Measurements from ENCODE around the gene FOXD4L1.
"Not testable (repeated sequence)": the region's sequence is repeated elsewhere in the genome, so short reads cannot be mapped to it uniquely, and the experiment has no call there.

FOXD4L1 gene

GRCh38 chr2:113498365-113498764, at the start of gene FOXD4L1:
Gene FOXD4L1 (plus strand): TSS chr2:113498665. CDS start chr2:113499257, 592 bp downstream.
- DNase-seq (ENCODE audit: low spot score): not testable (repeated sequence)

DNA sequence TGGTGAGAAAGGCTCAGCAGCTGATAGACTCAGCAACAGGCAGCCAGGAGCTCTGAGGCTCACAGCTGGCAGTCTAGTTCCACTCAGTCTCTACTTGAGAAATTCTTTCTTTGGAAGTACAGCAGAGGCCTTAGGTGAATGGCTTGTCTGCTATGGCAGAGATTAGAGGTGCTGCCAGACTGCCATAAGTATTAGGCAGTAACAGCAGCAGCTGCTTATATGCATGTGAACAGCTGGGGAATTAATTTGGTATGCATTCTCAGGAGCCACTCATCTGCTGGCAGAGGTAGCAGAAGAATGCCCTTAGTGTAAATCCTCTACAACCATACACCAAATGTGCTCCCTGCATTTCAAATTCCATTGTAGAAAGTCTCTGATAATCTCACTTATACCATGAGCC, 32.7 kb upstream of the FOXD4L1 start:
- not testable (repeated sequence) for DNase-seq (ENCODE audit: low spot score)

DNA sequence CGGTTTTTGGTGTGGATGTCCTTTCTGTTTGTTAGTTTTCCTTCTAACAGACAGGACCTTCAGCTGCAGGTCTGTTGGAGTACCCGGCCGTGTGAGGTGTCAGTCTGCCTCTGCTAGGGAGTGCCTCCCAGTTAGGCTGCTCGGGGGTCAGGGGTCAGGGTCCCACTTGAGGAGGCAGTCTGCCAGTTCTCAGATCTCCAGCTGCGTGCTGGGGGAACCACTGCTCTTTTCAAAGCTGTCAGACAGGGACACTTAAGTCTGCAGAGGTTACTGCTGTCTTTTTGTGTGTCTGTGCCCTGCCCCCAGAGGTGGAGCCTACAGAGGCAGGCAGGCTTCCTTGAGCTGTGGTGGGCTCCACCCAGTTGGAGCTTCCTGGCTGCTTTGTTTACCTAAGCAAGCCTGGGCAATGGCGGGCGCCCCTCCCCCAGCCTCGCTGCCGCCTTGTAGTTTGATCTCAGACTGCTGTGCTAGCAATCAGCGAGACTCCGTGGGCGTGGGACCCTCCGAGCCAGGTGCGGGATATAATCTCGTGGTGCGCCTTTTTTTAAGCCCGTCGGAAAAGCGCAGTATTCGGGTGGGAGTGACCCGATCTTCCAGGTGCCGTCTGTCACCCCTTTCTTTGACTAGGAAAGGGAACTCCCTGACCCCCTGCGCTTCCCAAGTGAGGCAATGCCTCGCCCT, 21.6 kb upstream of the FOXD4L1 start:
- DNase-seq (ENCODE audit: low spot score): not testable (repeated sequence)

GRCh38 chr2:113496527-113496926, 1.9 kb upstream of the FOXD4L1 start:
- not testable (repeated sequence) for DNase-seq (ENCODE audit: low spot score)

DNA sequence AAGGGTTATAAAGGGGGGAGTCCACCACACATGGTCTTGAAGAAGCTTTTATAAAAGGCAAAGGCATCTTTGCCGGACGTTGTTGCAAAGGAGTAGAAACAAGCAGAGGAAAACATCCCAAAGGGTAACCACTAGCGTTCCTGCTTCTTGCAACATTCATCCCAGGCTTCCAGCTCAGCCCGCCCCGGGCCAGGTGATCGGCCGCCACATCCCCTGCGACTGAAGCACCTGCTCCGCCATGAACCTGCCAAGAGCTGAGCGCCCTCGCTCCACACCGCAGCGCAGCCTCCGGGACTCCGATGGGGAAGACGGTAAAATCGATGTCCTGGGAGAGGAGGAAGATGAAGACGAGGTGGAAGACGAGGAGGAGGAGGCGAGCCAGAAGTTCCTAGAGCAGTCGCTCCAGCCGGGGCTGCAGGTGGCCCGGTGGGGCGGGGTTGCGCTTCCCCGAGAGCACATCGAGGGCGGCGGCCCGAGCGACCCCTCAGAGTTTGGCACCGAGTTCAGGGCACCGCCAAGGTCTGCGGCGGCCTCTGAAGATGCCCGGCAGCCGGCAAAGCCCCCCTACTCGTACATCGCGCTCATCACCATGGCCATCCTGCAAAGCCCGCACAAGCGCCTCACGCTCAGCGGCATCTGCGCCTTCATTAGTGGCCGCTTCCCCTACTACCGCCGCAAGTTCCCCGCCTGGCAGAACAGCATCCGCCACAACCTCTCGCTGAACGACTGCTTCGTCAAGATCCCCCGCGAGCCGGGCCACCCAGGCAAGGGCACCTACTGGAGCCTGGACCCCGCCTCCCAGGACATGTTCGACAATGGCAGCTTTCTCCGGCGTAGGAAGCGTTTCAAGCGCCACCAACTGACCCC, 787 bp downstream of the FOXD4L1 start:
- DNase-seq (ENCODE audit: low spot score): not testable (repeated sequence)

GRCh38 chr2:113499886-113500722, 1.6 kb downstream of the FOXD4L1 start:
- not testable (repeated sequence) for DNase-seq (ENCODE audit: low spot score)

DNA sequence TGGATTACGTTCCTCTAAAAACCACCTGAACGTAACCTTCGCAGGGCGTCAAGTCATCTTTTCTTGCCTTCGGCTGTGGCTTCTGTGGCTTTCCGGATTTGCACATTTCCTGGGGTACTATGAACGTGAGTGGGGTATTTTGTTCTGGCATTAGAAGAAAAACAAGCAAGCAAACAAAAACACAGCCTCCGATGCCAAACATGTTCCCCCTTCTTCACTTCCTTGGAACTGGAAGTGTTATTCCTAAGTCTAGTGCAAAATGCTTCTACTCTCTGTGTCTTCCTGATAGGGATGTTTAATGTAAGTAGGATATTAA, 2.2 kb downstream of the FOXD4L1 start:
- DNase-seq (ENCODE audit: low spot score): peak; percentile 24

- not testable (repeated sequence) for DNase-seq (ENCODE audit: low spot score)
Measured at GRCh38 chr2:113502216-113503093, 4.0 kb downstream of the FOXD4L1 start.

DNA sequence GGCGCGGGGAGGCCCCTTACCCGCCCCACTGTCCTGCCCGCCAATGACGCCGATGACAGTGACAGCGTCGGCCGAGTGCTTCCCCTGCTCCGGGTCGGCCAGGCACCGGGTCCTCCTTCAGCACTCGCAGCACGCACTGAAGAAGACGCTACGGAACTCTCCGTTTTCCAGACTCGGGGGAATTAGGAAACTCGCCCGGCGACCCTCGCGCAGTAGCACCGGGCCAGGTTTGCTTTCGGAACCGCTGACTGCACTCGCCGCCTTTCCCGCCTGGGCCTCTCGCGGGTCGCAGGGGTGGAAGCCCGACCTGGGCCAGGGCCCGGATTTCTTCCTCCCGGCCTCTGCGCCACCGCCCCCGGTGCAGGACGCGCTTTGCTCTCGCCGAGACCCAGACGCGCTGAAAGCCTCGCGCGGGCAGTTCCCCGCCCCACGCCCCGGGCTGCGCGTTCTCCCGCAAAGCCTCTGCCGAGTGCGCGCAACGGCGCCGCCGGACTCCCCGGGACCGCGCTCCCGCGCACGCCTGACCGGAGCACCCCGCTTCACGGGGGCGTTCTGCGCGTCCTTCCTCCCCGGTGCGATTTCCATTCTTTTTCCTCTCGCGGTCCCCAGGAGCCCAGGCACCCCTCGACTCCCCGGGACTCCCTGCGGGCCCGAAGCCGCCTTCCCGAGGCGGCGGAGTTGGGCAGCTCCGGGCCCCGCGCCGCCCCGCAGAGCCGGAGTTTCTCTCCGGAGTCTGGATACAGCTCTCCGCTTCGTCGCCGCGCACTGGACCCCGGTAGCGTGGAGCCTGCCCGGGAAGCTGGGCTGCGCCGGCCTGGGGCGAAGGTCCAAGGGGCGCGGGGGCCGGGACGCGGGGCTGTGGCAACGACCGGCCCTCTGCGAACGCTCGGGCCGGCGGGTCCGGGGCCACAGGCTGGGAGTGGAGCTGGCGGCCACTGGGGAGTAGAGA, 4.9 kb downstream of the FOXD4L1 start:
- DNase-seq (ENCODE audit: low spot score): peak; percentile 14

DNA sequence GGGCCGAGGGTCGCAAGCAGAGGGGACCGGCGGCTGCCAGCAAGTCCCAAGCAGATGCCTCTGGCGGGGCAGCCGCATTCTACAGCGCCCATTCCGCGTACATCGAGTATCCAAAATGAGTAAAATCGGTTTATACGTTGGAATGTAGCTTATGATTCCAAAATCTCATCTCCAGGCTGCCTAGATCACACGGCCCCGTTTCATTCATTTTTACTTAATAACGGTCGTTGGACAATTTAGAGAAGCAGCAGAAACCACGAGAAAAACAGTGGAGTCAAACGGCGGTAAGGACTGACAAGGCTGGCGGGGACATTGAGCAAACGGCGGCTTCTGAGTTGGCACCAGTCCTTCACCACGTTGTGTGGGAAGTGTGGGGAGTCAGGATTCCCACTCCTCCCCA, 5.6 kb downstream of the FOXD4L1 start:
- DNase-seq (ENCODE audit: low spot score): not testable (repeated sequence)

GRCh38 chr2:113507394-113508140, 9.1 kb downstream of the FOXD4L1 start:
- not testable (repeated sequence) for DNase-seq (ENCODE audit: low spot score)

- not testable (repeated sequence) for DNase-seq (ENCODE audit: low spot score)
Measured at GRCh38 chr2:113508187-113508586, 9.7 kb downstream of the FOXD4L1 start.

DNA sequence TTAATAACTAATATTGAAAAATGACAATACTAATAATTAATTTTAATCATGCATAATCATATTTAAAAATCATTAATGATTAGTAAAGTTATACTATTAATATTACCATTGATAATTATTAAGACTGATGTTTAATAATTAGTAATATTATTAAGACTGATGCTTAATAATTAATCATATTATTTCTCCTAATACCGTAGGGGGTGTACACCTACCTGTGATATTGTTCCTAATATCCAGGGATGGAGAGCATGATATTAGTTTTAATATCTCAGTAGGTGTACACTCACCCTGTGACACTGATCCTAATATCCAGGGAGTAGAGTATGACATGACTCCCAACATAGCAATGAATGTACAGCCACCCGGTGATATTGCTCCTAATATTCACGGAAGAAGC, 12.4 kb downstream of the FOXD4L1 start:
- DNase-seq (ENCODE audit: low spot score): not testable (repeated sequence)

GRCh38 chr2:113511859-113512258, 13.4 kb downstream of the FOXD4L1 start:
- not testable (repeated sequence) for DNase-seq (ENCODE audit: low spot score)

- not testable (repeated sequence) for DNase-seq (ENCODE audit: low spot score)
Measured at GRCh38 chr2:113515457-113515856, 17.0 kb downstream of the FOXD4L1 start.

DNA sequence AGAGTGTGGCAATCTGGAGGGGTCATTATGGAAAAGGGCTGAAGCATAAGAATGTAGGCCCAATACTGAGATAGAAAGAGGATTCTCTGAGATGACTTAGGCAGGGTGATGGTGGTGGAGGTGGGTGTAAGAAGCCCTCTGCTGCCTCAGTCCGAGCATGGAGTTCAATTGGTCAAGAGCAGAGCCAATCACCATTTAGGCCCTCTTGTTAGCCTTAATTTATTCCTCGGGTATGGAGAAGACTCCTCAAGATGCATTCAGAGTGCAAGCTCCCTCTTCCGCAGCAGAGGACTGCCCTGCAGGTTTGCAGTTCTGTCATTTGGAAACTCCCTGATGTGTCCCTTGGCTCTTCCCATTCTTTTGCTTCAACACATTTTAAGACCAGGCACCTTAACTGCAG, 17.5 kb downstream of the FOXD4L1 start:
- not testable (repeated sequence) for DNase-seq (ENCODE audit: low spot score)

GRCh38 chr2:113517025-113517424, 18.6 kb downstream of the FOXD4L1 start:
- DNase-seq (ENCODE audit: low spot score): not testable (repeated sequence)

DNA sequence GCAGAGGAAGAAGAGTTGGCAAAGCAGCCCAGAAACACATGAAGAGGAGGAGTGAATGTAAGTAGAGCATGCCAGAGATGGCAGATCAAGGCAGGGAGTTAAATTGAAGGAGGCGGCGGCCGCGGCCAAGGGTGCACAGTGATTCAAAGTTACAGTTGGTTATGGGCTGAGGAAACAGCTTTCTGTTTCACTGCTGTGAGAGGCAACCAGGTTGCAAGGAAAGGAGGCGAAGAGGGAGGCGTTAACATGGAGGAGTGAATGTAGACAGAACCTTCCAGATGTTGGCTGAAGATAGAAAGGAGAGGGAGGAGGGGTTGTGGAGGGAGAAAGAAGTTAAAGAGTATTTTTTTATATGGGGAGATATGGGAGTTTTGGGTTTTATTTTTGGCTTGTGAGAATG, 22.4 kb downstream of the FOXD4L1 start:
- not testable (repeated sequence) for DNase-seq (ENCODE audit: low spot score)

DNA sequence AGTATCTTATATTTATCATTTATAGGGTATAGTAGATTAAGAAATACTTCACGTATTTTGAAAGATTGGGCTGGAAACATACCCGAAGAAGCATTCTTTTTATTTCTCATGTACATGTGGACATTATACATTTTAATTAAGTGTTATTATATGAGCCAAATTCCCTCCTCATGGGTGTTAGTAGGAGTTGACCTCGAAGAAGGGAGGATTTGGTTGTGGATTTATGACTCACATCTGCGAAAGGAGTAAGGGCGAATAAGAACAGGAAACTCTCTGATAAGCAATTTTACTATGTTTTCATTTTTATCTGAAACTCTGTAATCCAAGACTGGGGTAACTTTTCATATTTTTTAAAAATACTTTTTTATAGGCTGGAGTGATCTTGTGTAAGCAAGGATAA, 23.0 kb downstream of the FOXD4L1 start:
- DNase-seq (ENCODE audit: low spot score): not testable (repeated sequence)
